Measurements from ENCODE around the gene SUSD4. TPM values are rescaled to one million over a fixed set of nuclear protein-coding genes. Genes with fewer than 3 reads are reported as not detected.

The SUSD4 gene
- polyA plus RNA-seq, 1 of the 3 experiments (the other 2 are of a cell fraction), result 0.31 TPM

GRCh38 chr1:223224465-223224864, 139.5 kb downstream of the SUSD4 start (continued):
- TF ChIP-seq YY1 (IDR thresholded peaks at IDR 0.05; ENCODE audit: low read depth) (no peak), EZH2phosphoT487 (IDR thresholded peaks at IDR 0.05; ENCODE audit: borderline replicate concordance, low read depth) (no peak), GATA2 (CRISPR knock-in tag; IDR thresholded peaks at IDR 0.05) (no peak), EP300 (IDR thresholded peaks at IDR 0.05; ENCODE audit: borderline replicate concordance in 1 of 2, low read depth in 1 of 2, low read length in 1 of 2) (no peak), RXRA (IDR thresholded peaks at IDR 0.05; ENCODE audit: borderline replicate concordance, low read depth) (no peak), CHD2 (IDR thresholded peaks at IDR 0.05; ENCODE audit: low read length, partially characterized antibody) (no peak), TAF1 (IDR thresholded peaks at IDR 0.05; ENCODE audit: borderline replicate concordance, low read depth, low read length) (no peak)

GRCh38 chr1:223223091-223223995, 140.6 kb downstream of the SUSD4 start:
- no peak for TF ChIP-seq IRF3 (IDR thresholded peaks at IDR 0.05; ENCODE audit: low read depth, low read length)
- TF ChIP-seq MEF2A (IDR thresholded peaks at IDR 0.05; ENCODE audit: borderline replicate concordance, low read depth), result no peak
- no peaks in the 10 kb centered on the region for H3K9me2 ChIP-seq
- no peaks in the 10 kb centered on the region for H3K36me3 ChIP-seq (replicated peaks in 1 of 2; ENCODE audit: control insufficient read depth in 1 of 2, insufficient read depth in 2 of 2, low read length in 1 of 2)
- ChIA-PET CTCF (interaction anchor here (0.6 to 1.3 kb wide), 2 partner anchors 94 to 133 kb away, joined by 3 read pairs; no protein-coding TSS in a partner anchor), POLR2A (no interaction called here)
- H3K27me3 ChIP-seq (ENCODE audit: insufficient read depth), result peaks cover 5% of the 10 kb centered on the region; the same call in 1 of the 2 replicates
- H3K4me3 ChIP-seq (ENCODE audit: low read depth in 2 of 2, low read length in 1 of 2), result no peak overlapping the region
- no peaks in the 10 kb centered on the region for H3F3A ChIP-seq (replicated peaks; ENCODE audit: insufficient read depth)
- no peak overlapping the region for H3K4me2 ChIP-seq
- DNase-seq, result no peak
- no peak overlapping the region for H3K9ac ChIP-seq
- H3K9me3 ChIP-seq, result no peaks in the 10 kb centered on the region
- no peak overlapping the region for H2AFZ ChIP-seq (ENCODE audit: low read depth)
- H3K4me1 ChIP-seq (ENCODE audit: control insufficient read depth in 1 of 2, insufficient read depth in 2 of 2, low read depth in 1 of 2, low read length in 1 of 2), result no peaks in the 10 kb centered on the region; a peak in 1 of 4 replicates
- H3K79me2 ChIP-seq (ENCODE audit: insufficient read depth), result no peaks in the 10 kb centered on the region
- no peaks in the 10 kb centered on the region for H4K20me1 ChIP-seq (ENCODE audit: insufficient read depth)
- H3K27ac ChIP-seq (ENCODE audit: low read depth in 2 of 2, low read length in 1 of 2), result no peak overlapping the region
- WGBS (ENCODE audit: low lambda C conversion rate), result 59% methylated on average over 16 of the region's 26 CpGs

- Histone ChIP-seq H3K4me1 (ENCODE audit: control insufficient read depth in 1 of 2, insufficient read depth in 2 of 2, low read depth in 1 of 2, low read length in 1 of 2) (no peaks in the 10 kb centered on the region; a peak in 1 of 4 replicates), H3F3A (replicated peaks; ENCODE audit: insufficient read depth) (no peaks in the 10 kb centered on the region), H3K36me3 (replicated peaks in 1 of 2; ENCODE audit: control insufficient read depth in 1 of 2, insufficient read depth in 2 of 2, low read length in 1 of 2) (no peaks in the 10 kb centered on the region), H3K9me3 (no peaks in the 10 kb centered on the region), H3K4me2 (no peak overlapping the region), H3K9me2 (no peaks in the 10 kb centered on the region), H3K79me2 (ENCODE audit: insufficient read depth) (no peaks in the 10 kb centered on the region), H3K27ac (ENCODE audit: low read depth in 2 of 2, low read length in 1 of 2) (no peak overlapping the region), H4K20me1 (ENCODE audit: insufficient read depth) (no peaks in the 10 kb centered on the region), H3K9ac (no peak overlapping the region), H2AFZ (ENCODE audit: low read depth) (no peak overlapping the region), H3K4me3 (ENCODE audit: low read depth in 2 of 2, low read length in 1 of 2) (no peak overlapping the region), H3K27me3 (ENCODE audit: insufficient read depth) (peaks cover 5% of the 10 kb centered on the region; the same call in 1 of the 2 replicates)
- no peak for DNase-seq
- ChIA-PET CTCF (interaction anchor here (1.3 to 1.9 kb wide), 2 partner anchors 89 to 93 kb away, joined by 3 to 7 read pairs; no protein-coding TSS in a partner anchor), POLR2A (no interaction called here)
- 14% methylated on average over 2 of the region's 2 CpGs for WGBS (ENCODE audit: low lambda C conversion rate)
- TF ChIP-seq JUND (IDR thresholded peaks at IDR 0.05) (no peak), REST (IDR thresholded peaks at IDR 0.05; ENCODE audit: low read depth, low read length) (no peak), RFX5 (IDR thresholded peaks at IDR 0.05; ENCODE audit: low read length) (no peak), RAD21 (IDR thresholded peaks at IDR 0.05; ENCODE audit: low read length) (no peak), USF1 (IDR thresholded peaks at IDR 0.05; ENCODE audit: borderline replicate concordance, low read depth) (no peak), EZH2phosphoT487 (IDR thresholded peaks at IDR 0.05; ENCODE audit: borderline replicate concordance, low read depth) (no peak), SMC3 (IDR thresholded peaks at IDR 0.05; ENCODE audit: low read depth, low read length) (no peak), FOXM1 (IDR thresholded peaks at IDR 0.05; ENCODE audit: low read depth) (no peak)
Observed at GRCh38 chr1:223222377-223222776, 141.6 kb downstream of the SUSD4 start.

Data from SK-N-SH (cell line).